ENCODE measurements around the gene CPEB1. TPM values are rescaled to one million over a fixed set of nuclear protein-coding genes. Genes with fewer than 3 reads are reported as not detected.

The CPEB1 gene
- total and polyA plus RNA-seq, 2 donors (not counting 1 experiment from before 2014, with no cell fraction given), result 8.4 to 62.3 TPM

DNA sequence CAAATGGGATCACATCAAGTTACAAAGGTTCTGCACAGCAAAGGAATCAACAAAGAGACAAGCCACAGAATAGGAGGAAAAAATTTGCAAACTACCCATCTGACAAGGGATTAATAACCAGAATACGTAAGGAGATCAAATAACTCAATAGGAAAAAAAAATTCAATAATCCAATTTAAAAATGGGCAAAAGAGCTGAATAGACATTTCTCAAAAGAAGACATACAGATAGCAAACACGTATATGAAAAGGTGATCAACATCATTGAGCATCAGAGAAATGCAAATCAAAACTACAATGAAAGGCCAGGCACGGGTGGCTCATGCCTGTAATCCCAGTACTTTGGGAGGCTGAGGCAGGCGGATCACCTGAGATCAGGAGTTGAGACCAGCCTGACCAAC lies 23.5 kb upstream of the CPEB1 start:
- Histone ChIP-seq H3K27ac (ENCODE audit: insufficient read depth, low read length) (no peak overlapping the region), H3K27me3 (ENCODE audit: control insufficient read depth, insufficient read depth, low read length) (no peaks in the 10 kb centered on the region), H3K79me2 (ENCODE audit: control insufficient read depth, insufficient read depth, low read length) (no peaks in the 10 kb centered on the region), H3K4me1 (ENCODE audit: control insufficient read depth, extremely low read depth, insufficient read depth, low read length) (no peaks in the 10 kb centered on the region), H2AFZ (ENCODE audit: low read length) (no peak overlapping the region), H3K36me3 (ENCODE audit: control insufficient read depth, insufficient read depth, low read length) (no peaks in the 10 kb centered on the region), H3K9me3 (ENCODE audit: control insufficient read depth, insufficient read depth, low read depth, low read length) (no peaks in the 10 kb centered on the region), H3K4me2 (ENCODE audit: extremely low read depth, insufficient read depth, low read length) (no peak overlapping the region), H4K20me1 (ENCODE audit: control insufficient read depth, extremely low read depth, insufficient read depth, low read length) (no peaks in the 10 kb centered on the region), H3K9ac (ENCODE audit: insufficient read depth, low read length) (no peak overlapping the region), H3K4me3 (replicated peaks in 1 of 4; ENCODE audit: control extremely low read depth in 1 of 4, insufficient read depth in 1 of 4, low read depth in 3 of 4, low read length in 4 of 4) (no peak overlapping the region)
- DNase-seq (ENCODE audit: low read depth in 2 of 2), result no peak
- no peak for TF ChIP-seq EZH2 (IDR thresholded peaks at IDR 0.05; ENCODE audit: low read length, missing control alignments)
- TF ChIP-seq, protein P1, sequence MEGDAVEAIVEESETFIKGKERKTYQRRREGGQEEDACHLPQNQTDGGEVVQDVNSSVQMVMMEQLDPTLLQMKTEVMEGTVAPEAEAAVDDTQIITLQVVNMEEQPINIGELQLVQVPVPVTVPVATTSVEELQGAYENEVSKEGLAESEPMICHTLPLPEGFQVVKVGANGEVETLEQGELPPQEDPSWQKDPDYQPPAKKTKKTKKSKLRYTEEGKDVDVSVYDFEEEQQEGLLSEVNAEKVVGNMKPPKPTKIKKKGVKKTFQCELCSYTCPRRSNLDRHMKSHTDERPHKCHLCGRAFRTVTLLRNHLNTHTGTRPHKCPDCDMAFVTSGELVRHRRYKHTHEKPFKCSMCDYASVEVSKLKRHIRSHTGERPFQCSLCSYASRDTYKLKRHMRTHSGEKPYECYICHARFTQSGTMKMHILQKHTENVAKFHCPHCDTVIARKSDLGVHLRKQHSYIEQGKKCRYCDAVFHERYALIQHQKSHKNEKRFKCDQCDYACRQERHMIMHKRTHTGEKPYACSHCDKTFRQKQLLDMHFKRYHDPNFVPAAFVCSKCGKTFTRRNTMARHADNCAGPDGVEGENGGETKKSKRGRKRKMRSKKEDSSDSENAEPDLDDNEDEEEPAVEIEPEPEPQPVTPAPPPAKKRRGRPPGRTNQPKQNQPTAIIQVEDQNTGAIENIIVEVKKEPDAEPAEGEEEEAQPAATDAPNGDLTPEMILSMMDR (conservative IDR thresholded peaks at IDR 0.05 in 1 of 2, IDR thresholded peaks at IDR 0.05 in 1 of 2; ENCODE audit: low read depth in 1 of 2, low read length in 2 of 2), result no peak

DNA sequence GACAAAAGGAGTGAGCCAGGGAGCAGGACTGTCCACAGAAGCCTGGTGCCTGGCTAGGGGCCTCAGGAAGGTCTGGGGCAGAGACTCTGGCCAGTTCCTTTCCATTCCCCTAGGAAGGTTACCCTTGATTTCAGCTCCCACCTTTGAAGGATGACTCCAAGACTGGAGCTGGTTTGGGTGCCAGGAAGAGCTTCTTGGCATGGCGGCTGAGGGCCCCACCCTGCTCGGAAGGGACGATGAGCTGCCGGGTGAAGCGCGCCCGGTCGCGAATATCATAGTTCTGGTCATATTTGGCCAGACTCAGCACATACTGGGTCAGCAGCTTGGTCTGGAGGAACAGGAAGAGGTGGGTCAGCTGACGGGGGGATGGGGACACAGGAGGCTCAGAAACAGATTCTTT lies 19.4 kb upstream of the CPEB1 start:
- Histone ChIP-seq H3K9me3 (ENCODE audit: control insufficient read depth, insufficient read depth, low read depth, low read length) (no peaks in the 10 kb centered on the region), H3K27ac (ENCODE audit: insufficient read depth, low read length) (no peak overlapping the region), H3K4me2 (ENCODE audit: extremely low read depth, insufficient read depth, low read length) (no peak overlapping the region), H3K79me2 (ENCODE audit: control insufficient read depth, insufficient read depth, low read length) (no peaks in the 10 kb centered on the region), H3K4me3 (replicated peaks in 1 of 4; ENCODE audit: control extremely low read depth in 1 of 4, insufficient read depth in 1 of 4, low read depth in 3 of 4, low read length in 4 of 4) (no peak overlapping the region), H3K4me1 (ENCODE audit: control insufficient read depth, extremely low read depth, insufficient read depth, low read length) (no peaks in the 10 kb centered on the region), H3K27me3 (ENCODE audit: control insufficient read depth, insufficient read depth, low read length) (no peaks in the 10 kb centered on the region), H2AFZ (ENCODE audit: low read length) (no peak overlapping the region), H4K20me1 (ENCODE audit: control insufficient read depth, extremely low read depth, insufficient read depth, low read length) (no peaks in the 10 kb centered on the region), H3K36me3 (ENCODE audit: control insufficient read depth, insufficient read depth, low read length) (no peaks in the 10 kb centered on the region), H3K9ac (ENCODE audit: insufficient read depth, low read length) (no peak overlapping the region)
- no peak for DNase-seq (ENCODE audit: low read depth in 2 of 2)
- TF ChIP-seq, protein P1 (conservative IDR thresholded peaks at IDR 0.05 in 1 of 2, IDR thresholded peaks at IDR 0.05 in 1 of 2; ENCODE audit: low read depth in 1 of 2, low read length in 2 of 2), result no peak
- TF ChIP-seq EZH2 (IDR thresholded peaks at IDR 0.05; ENCODE audit: low read length, missing control alignments), result no peak

DNA sequence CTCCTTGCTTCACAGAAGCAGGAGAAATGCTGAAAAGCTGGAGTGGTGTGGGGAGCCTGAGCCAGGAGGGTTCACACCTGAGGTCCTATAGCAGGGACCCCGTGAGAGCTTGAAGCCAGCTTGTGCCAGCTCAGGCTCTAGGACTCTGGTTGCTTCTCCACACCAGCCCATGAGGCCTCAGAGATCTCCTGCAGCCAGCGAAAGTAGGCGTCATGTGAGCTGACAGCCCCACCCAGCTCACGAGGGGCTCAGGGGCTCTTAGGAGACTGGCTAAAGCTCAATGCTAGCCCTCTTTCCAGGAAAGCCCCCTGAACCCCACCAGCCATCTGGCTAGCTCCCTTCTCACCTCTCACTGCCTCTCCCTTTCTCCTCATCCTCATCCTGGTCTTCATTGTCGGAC lies 16.9 kb upstream of the CPEB1 start:
- Histone ChIP-seq H3K9me3 (ENCODE audit: control insufficient read depth, insufficient read depth, low read depth, low read length) (no peaks in the 10 kb centered on the region), H2AFZ (ENCODE audit: low read length) (no peak overlapping the region), H3K4me3 (replicated peaks in 1 of 4; ENCODE audit: control extremely low read depth in 1 of 4, insufficient read depth in 1 of 4, low read depth in 3 of 4, low read length in 4 of 4) (no peak overlapping the region), H3K27me3 (ENCODE audit: control insufficient read depth, insufficient read depth, low read length) (no peaks in the 10 kb centered on the region), H3K27ac (ENCODE audit: insufficient read depth, low read length) (no peak overlapping the region), H3K36me3 (ENCODE audit: control insufficient read depth, insufficient read depth, low read length) (no peaks in the 10 kb centered on the region), H3K4me2 (ENCODE audit: extremely low read depth, insufficient read depth, low read length) (no peak overlapping the region), H3K4me1 (ENCODE audit: control insufficient read depth, extremely low read depth, insufficient read depth, low read length) (no peaks in the 10 kb centered on the region), H3K9ac (ENCODE audit: insufficient read depth, low read length) (no peak overlapping the region), H3K79me2 (ENCODE audit: control insufficient read depth, insufficient read depth, low read length) (no peaks in the 10 kb centered on the region), H4K20me1 (ENCODE audit: control insufficient read depth, extremely low read depth, insufficient read depth, low read length) (no peaks in the 10 kb centered on the region)
- DNase-seq (ENCODE audit: low read depth in 2 of 2), result no peak
- TF ChIP-seq, protein P1 (conservative IDR thresholded peaks at IDR 0.05 in 1 of 2, IDR thresholded peaks at IDR 0.05 in 1 of 2; ENCODE audit: low read depth in 1 of 2, low read length in 2 of 2), result no peak
- TF ChIP-seq EZH2 (IDR thresholded peaks at IDR 0.05; ENCODE audit: low read length, missing control alignments), result no peak

All from fibroblast of lung (primary cell).